K562 (cell line): ENCODE measurements around the gene NR2F2. TPM values are rescaled to one million over a fixed set of nuclear protein-coding genes. Genes with fewer than 3 reads are reported as not detected.
A peak's percentile ranks its signal among the peaks of the same experiment; 100 is the strongest.

Source experiments
- KAT8 ChIP-seq: fragments of 450-650 bp; IDR thresholded peaks from 2 replicates; pipeline ENCODE4 v1.6.1; 2016; ENCODE audit warnings: low read depth, mild to moderate bottlenecking
- NELFE ChIP-seq: IDR thresholded peaks from 2 replicates; pipeline ENCODE4 v1.6.1; 2011; ENCODE audit warnings: mild to moderate bottlenecking; ENCODE audit not compliant: insufficient read depth, insufficient read length
- PCBP1 ChIP-seq: fragments of 200-400 bp; formaldehyde crosslinking; IDR thresholded peaks from 2 replicates; pipeline ENCODE4 v1.6.1; 2018; ENCODE audit warnings: mild to moderate bottlenecking, low read depth, low read length; ENCODE audit not compliant: poor library complexity, severe bottlenecking
- ZNF79 ChIP-seq: fragments of 250-450 bp; sonication (Bioruptor Pico); IDR thresholded peaks from 2 replicates; pipeline ENCODE4 v1.4.0; 2020; ENCODE audit warnings: low read depth, mild to moderate bottlenecking, moderate library complexity
- polyA plus RNA-seq, 8 experiments: library from polyadenylated mRNA; depleted of rRNA in 4 of 8; stranded (reverse) in 5 of 8; unstranded in 3 of 8; fragments of >200 nt; fragmentation: Nextera tagmentation in 2 of 8; fragmentation: Illumina TruSeq in 1 of 8; extraction: Ambion mirVana in 2 of 8; extraction: Trizol in 1 of 8; gene quantifications; 2 replicates each; pipeline versions ENCODE4 v1.2.1 to v1.2.3, GENCODE V29; 2011 to 2014; ENCODE audit warnings: inconsistent platforms in 1 of 8, missing spikeins in 1 of 8
- total RNA-seq, 7 experiments: library from RNA; depleted of rRNA in 6 of 7; stranded (reverse); fragments of >200 nt in 6 of 7; fragmentation: Illumina TruSeq in 2 of 7; extraction: Trizol in 2 of 7; gene quantifications; 2 replicates each; pipeline versions ENCODE4 v1.2.1 to v1.2.3, GENCODE V29; 2011 to 2021; ENCODE audit warnings: low replicate concordance in 1 of 7
- TF ChIP-seq, protein P1 (sequence below): sonication (generic); formaldehyde crosslinking; IDR thresholded peaks from 2 replicates; pipeline ENCODE4 v1.8.0; 2022; ENCODE audit warnings: missing genetic modification reagents, mild to moderate bottlenecking, moderate library complexity, borderline replicate concordance
- TF ChIP-seq, protein P2 (sequence below), 2 experiments: IDR thresholded peaks; 2 replicates each; pipeline ENCODE4 v1.6.1; 2011; ENCODE audit warnings: borderline replicate concordance in 1 of 2, control low read depth in 1 of 2, low read depth in 1 of 2, low read length in 1 of 2, mild to moderate bottlenecking in 1 of 2, mixed read lengths in 1 of 2, moderate library complexity in 1 of 2; ENCODE audit not compliant: insufficient read depth in 1 of 2, insufficient read length in 1 of 2, poor library complexity in 1 of 2, severe bottlenecking in 1 of 2; ENCODE audit errors: extremely low read depth in 1 of 2

The NR2F2 gene
- total and polyA plus RNA-seq, 9 of the 15 experiments (the other 6 are each of a cell fraction or from before 2014, with no cell fraction given) = 6.0 to 51.8 (median 11.1) TPM

DNA sequence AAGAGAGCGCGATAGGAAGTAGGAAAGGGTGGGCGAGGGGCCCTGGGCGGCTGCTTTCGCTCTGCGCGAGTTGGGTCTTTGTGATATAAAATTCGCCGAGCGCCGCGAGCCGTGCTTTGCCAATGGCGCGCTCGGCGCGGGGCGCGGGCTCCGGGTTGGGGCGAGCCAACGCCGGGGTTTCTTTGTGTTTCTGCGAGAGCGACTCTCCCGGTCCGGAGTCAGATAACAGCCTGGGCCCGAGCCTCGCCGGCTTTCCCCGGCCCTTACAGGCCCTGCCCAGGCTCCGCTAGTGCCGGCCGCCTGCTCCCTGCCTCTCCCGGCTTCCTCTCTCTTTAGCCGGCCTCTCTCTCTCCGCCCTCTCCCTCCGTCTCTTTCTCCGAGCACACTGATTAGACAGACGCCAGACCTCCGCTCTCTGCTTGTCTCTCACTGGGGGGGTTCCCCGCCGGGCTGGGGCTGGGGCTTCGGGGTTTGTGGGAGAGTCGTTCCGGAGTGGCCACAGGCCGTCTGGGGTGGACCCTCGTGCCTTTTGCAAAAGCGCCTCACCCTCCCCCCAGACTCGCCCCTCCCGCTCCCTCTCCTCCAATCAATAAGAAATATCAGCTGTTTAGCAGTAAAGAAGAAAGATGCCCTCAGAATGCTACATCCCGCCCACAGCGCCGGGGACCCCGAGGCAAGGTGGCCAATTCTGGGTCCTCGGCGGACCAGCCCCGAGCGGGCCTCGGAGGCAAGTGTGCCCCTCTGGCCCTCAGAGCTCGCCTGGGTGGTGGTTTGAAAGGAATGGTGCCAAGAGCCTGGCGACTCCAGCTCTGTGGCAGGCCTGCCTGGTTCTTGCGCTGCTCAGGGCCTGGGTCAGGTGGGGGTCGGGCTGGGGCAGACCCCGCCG lies 2.9 kb downstream of the NR2F2 start (continued):
- TF ChIP-seq, protein P1, sequence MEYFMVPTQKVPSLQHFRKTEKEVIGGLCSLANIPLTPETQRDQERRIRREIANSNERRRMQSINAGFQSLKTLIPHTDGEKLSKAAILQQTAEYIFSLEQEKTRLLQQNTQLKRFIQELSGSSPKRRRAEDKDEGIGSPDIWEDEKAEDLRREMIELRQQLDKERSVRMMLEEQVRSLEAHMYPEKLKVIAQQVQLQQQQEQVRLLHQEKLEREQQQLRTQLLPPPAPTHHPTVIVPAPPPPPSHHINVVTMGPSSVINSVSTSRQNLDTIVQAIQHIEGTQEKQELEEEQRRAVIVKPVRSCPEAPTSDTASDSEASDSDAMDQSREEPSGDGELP (CRISPR knock-in tag) = peak; percentile 59
- TF ChIP-seq KAT8 (no peak), PCBP1 (peak; percentile 60), ZNF79 (CRISPR knock-in tag) (no peak), NELFE (no peak)
- TF ChIP-seq, protein P2, sequence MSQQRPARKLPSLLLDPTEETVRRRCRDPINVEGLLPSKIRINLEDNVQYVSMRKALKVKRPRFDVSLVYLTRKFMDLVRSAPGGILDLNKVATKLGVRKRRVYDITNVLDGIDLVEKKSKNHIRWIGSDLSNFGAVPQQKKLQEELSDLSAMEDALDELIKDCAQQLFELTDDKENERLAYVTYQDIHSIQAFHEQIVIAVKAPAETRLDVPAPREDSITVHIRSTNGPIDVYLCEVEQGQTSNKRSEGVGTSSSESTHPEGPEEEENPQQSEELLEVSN (IDR thresholded peaks at IDR 0.05; ENCODE audit: borderline replicate concordance in 1 of 2, extremely low read depth in 1 of 2, insufficient read depth in 1 of 2, insufficient read length in 1 of 2, low read depth in 1 of 2, low read length in 1 of 2, poor library complexity in 1 of 2, severe bottlenecking in 1 of 2) = peak in 1 of 2 experiments; percentile 13
